HCT116 (cell line): ENCODE data around the gene TCP11L2. TPM values are rescaled to one million over a fixed set of nuclear protein-coding genes. Genes with fewer than 3 reads are reported as not detected.

ENCODE experiments used
- ATAC-seq: fragments of 200-7000 bp; cut with Tn5 transposase; 2 replicates; pipeline ENCODE4 v1.9.1; 2020; ENCODE audit warnings: mild to moderate bottlenecking, moderate library complexity
- BruUV-seq: library from RNA; stranded (reverse); fragments of 400-500 nt; replicated peaks from 2 replicates; lab custom pipeline; 2021; lab: Mats Ljungman, UMichigan
- CTCF ChIA-PET: fragments of 300-600 bp; sonication (Branson Sonifier 250); formaldehyde crosslinking; loops from one replicate; lab custom pipeline; 2021; ENCODE audit warnings: antibody characterized with exemption; lab: Charles Lee
- POLR2A ChIA-PET: fragments of 300-600, 350-600 bp; sonication (Branson Sonifier 250); formaldehyde crosslinking; loops from one replicate; lab custom pipeline; 2021; ENCODE audit warnings: antibody characterized with exemption; lab: Charles Lee
- RAD21 ChIA-PET, 2 experiments: fragments of 300-600 bp; sonication (Branson Sonifier 250); formaldehyde crosslinking; loops; one replicate each; lab custom pipeline; 2023; ENCODE audit warnings: low total read pairs in 2 of 2; ENCODE audit not compliant: uncharacterized antibody in 2 of 2, unreplicated experiment in 2 of 2, low non-redundant PET in 1 of 2; lab: Charles Lee
- DNase-seq: peaks from one replicate; pipeline ENCODE4 v3.0.0-alpha.2; 2010; ENCODE audit warnings: low read depth, low spot score
- H2AFZ ChIP-seq: fragments of 200-600 bp; shearing (Covaris generic), sonication (generic); 2 replicates; pipeline ENCODE4 v1.6.1; 2017; ENCODE audit warnings: low read depth, mixed run types, mixed read lengths, antibody characterized with exemption, low read length; ENCODE audit not compliant: poor library complexity, severe bottlenecking
- H3K27ac ChIP-seq: 2 replicates; pipeline ENCODE4 v1.5.1; 2012; ENCODE audit warnings: low read depth, low read length
- H3K27me3 ChIP-seq: fragments of 200-600 bp; sonication (generic); 2 replicates; pipeline ENCODE4 v1.6.1; 2016; ENCODE audit warnings: mixed run types, low read length, mixed read lengths; ENCODE audit not compliant: insufficient read depth
- H3K36me3 ChIP-seq, 2 experiments: fragments of 200-500 bp in 1 of 2; fragments of 200-600 bp in 1 of 2; sonication (Bioruptor generic) in 1 of 2; sonication (generic) in 1 of 2; 2 replicates each; pipeline versions ENCODE4 v1.5.1 to v1.6.1; 2014 to 2016; ENCODE audit warnings: low read length in 2 of 2, inconsistent platforms in 1 of 2, mixed read lengths in 1 of 2, mixed run types in 1 of 2; ENCODE audit not compliant: insufficient read depth in 2 of 2, control insufficient read depth in 1 of 2
- H3K4me1 ChIP-seq, 2 experiments: fragments of 200-600 bp in 1 of 2; sonication (generic) in 1 of 2; 2 replicates each; pipeline versions ENCODE4 v1.5.1 to v1.6.1; 2012 to 2017; ENCODE audit warnings: low read length in 2 of 2, inconsistent platforms in 1 of 2, mild to moderate bottlenecking in 1 of 2, mixed read lengths in 1 of 2, mixed run types in 1 of 2, moderate library complexity in 1 of 2; ENCODE audit not compliant: insufficient read depth in 2 of 2, control insufficient read depth in 1 of 2
- H3K4me2 ChIP-seq: fragments of 200-600 bp; sonication (generic); 2 replicates; pipeline ENCODE4 v1.6.1; 2017; ENCODE audit warnings: mixed run types, low read length, mixed read lengths
- H3K4me3 ChIP-seq, 2 experiments: fragments of 200-600 bp in 1 of 2; sonication (generic) in 1 of 2; replicated peaks in 1 of 2; 2 replicates each; pipeline ENCODE4 v1.5.1; 2011 to 2016; ENCODE audit warnings: low read length in 2 of 2, control low read depth in 1 of 2, low read depth in 1 of 2, mild to moderate bottlenecking in 1 of 2, mixed read lengths in 1 of 2, mixed run types in 1 of 2
- H3K79me2 ChIP-seq: fragments of 200-600 bp; sonication (generic); 2 replicates; pipeline ENCODE4 v1.6.1; 2017; ENCODE audit warnings: mild to moderate bottlenecking, mixed run types, low read length, moderate library complexity, mixed read lengths; ENCODE audit not compliant: insufficient read depth
- H3K9ac ChIP-seq: fragments of 200-600 bp; sonication (generic); 2 replicates; pipeline ENCODE4 v1.6.1; 2016; ENCODE audit warnings: low read length, mixed read lengths
- H3K9me2 ChIP-seq: fragments of 200-600 bp; sonication (generic), shearing (Covaris generic); 2 replicates; pipeline ENCODE4 v1.6.1; 2017; ENCODE audit warnings: mixed run types, mild to moderate bottlenecking, moderate library complexity; ENCODE audit not compliant: insufficient read depth
- H3K9me3 ChIP-seq, 2 experiments: fragments of 200-500 bp in 1 of 2; fragments of 200-600 bp in 1 of 2; sonication (Bioruptor generic) in 1 of 2; sonication (generic) in 1 of 2; 2 replicates each; pipeline ENCODE4 v1.6.1; 2014 to 2017; ENCODE audit warnings: low read length in 2 of 2, mixed read lengths in 2 of 2, inconsistent platforms in 1 of 2, low read depth in 1 of 2, mild to moderate bottlenecking in 1 of 2, mixed run types in 1 of 2, moderate library complexity in 1 of 2; ENCODE audit not compliant: control insufficient read depth in 1 of 2, insufficient read depth in 1 of 2
- H4K20me1 ChIP-seq: fragments of 200-600 bp; sonication (generic), shearing (Covaris generic); 2 replicates; pipeline ENCODE4 v1.6.1; 2017; ENCODE audit warnings: mixed run types, mild to moderate bottlenecking, moderate library complexity; ENCODE audit not compliant: insufficient read depth
- REST ChIP-seq: IDR thresholded peaks from 2 replicates; pipeline ENCODE4 v1.6.1; 2012; ENCODE audit warnings: low read depth
- SRF ChIP-seq: IDR thresholded peaks from 2 replicates; pipeline ENCODE4 v1.6.1; 2012; ENCODE audit warnings: low read depth
- ZBTB33 ChIP-seq: IDR thresholded peaks from 2 replicates; pipeline ENCODE4 v1.6.1; 2011; ENCODE audit warnings: mild to moderate bottlenecking, low read length, moderate library complexity; ENCODE audit not compliant: insufficient replicate concordance; ENCODE audit errors: extremely low read depth
- intact Hi-C: fragments of 100-400 bp; cut with micrococcal nuclease; formaldehyde crosslinking; loops from 2 replicates; pipeline ENCODE4 v1.10.0; 2022
- total RNA-seq: library from RNA; stranded (reverse); gene quantifications from one replicate; pipeline ENCODE4 v1.2.1, GENCODE V29; 2021; ENCODE audit not compliant: unreplicated experiment

Gene TCP11L2
- total RNA-seq, 1 experiment from 2014 or later, result 14.4 TPM

GRCh38 chr12:106276032-106276740 is 26.3 kb upstream of the TCP11L2 start:
- no peak overlapping the region for H3K4me3 ChIP-seq
- H3K9ac ChIP-seq, result no peak overlapping the region
- CTCF ChIA-PET, result no interaction called here
- no peaks in the 10 kb centered on the region for H3K79me2 ChIP-seq
- no TSS peak for BruUV-seq
- H3K36me3 ChIP-seq, result no peaks in the 10 kb centered on the region
- no peaks in the 10 kb centered on the region for H3K9me2 ChIP-seq
- DNase-seq, result no peak
- no peak overlapping the region for H3K27ac ChIP-seq
- H3K27me3 ChIP-seq, result no peaks in the 10 kb centered on the region
- TF ChIP-seq REST (no peak), ZBTB33 (no peak), SRF (no peak)
- no peak for ATAC-seq
- intact Hi-C loops, result no loop called here
- no peaks in the 10 kb centered on the region for H3K9me3 ChIP-seq
- H3K4me2 ChIP-seq, result no peak overlapping the region
- H3K4me1 ChIP-seq, result no peaks in the 10 kb centered on the region
- no peaks in the 10 kb centered on the region for H4K20me1 ChIP-seq
- RAD21 ChIA-PET, result no interaction called here
- no peak overlapping the region for H2AFZ ChIP-seq
- POLR2A ChIA-PET, result no interaction called here
